Hematopoietic multipotent progenitor cell treated with erythropoietin and hydrocortisone succinate and interleukin-3 and kit ligand, for 6 days (in vitro differentiated cells): ENCODE results near the gene PIP4K2A.

ENCODE experiments used
- DNase-seq: peaks from one replicate; pipeline ENCODE4 v3.0.0-alpha.2; 2015

The PIP4K2A gene

GRCh38 chr10:22589851-22590514, 124.4 kb downstream of the PIP4K2A start:
- no peak for DNase-seq

- no peak for DNase-seq
Measured at GRCh38 chr10:22588462-22588861, 125.9 kb downstream of the PIP4K2A start.

- no peak for DNase-seq
Measured at GRCh38 chr10:22583683-22584082, 130.7 kb downstream of the PIP4K2A start.

GRCh38 chr10:22581461-22581860, 132.9 kb downstream of the PIP4K2A start:
- DNase-seq: peak; percentile 47

GRCh38 chr10:22580711-22581110, 133.7 kb downstream of the PIP4K2A start:
- DNase-seq: no peak

GRCh38 chr10:22579826-22580225, 134.6 kb downstream of the PIP4K2A start:
- DNase-seq: no peak

- peak; percentile 40 for DNase-seq
Measured at GRCh38 chr10:22573820-22574569, 140.4 kb downstream of the PIP4K2A start.

GRCh38 chr10:22570733-22571430, 143.5 kb downstream of the PIP4K2A start:
- no peak for DNase-seq

- DNase-seq: no peak
Measured at GRCh38 chr10:22570234-22570633, 144.1 kb downstream of the PIP4K2A start.

- no peak for DNase-seq
Measured at GRCh38 chr10:22568928-22569327, 145.4 kb downstream of the PIP4K2A start.

GRCh38 chr10:22564060-22564459, 150.3 kb downstream of the PIP4K2A start:
- DNase-seq: no peak

GRCh38 chr10:22561909-22562308, 152.5 kb downstream of the PIP4K2A start:
- no peak for DNase-seq

- DNase-seq: no peak
Measured at GRCh38 chr10:22560913-22561239, 153.5 kb downstream of the PIP4K2A start.

- no peak for DNase-seq
Measured at GRCh38 chr10:22560096-22560912, 154.1 kb downstream of the PIP4K2A start.

GRCh38 chr10:22557321-22557720, 157.1 kb downstream of the PIP4K2A start:
- DNase-seq: no peak

- no peak for DNase-seq
Measured at GRCh38 chr10:22556774-22557173, 157.6 kb downstream of the PIP4K2A start.

- DNase-seq: no peak
Measured at GRCh38 chr10:22554461-22555182, 159.8 kb downstream of the PIP4K2A start.

GRCh38 chr10:22553452-22553995, 160.9 kb downstream of the PIP4K2A start:
- no peak for DNase-seq

- DNase-seq: no peak
Measured at GRCh38 chr10:22552888-22553378, 161.4 kb downstream of the PIP4K2A start.

- no peak for DNase-seq
Measured at GRCh38 chr10:22551681-22552365, 162.6 kb downstream of the PIP4K2A start.

- peak; percentile 68 for DNase-seq
Measured at GRCh38 chr10:22550732-22551131, 163.6 kb downstream of the PIP4K2A start.
